H1 (cell line): ENCODE measurements around the gene PSMB11. TPM values are rescaled to one million over a fixed set of nuclear protein-coding genes. Genes with fewer than 3 reads are reported as not detected.

Source experiments
- CTCF ChIA-PET: fragments of 300-600 bp; sonication (Branson Sonifier 250); formaldehyde crosslinking; loops from one replicate; lab custom pipeline; 2021; ENCODE audit not compliant: partially characterized antibody; lab: Charles Lee
- POLR2A ChIA-PET: fragments of 300-600 bp; sonication (Branson Sonifier 250); formaldehyde crosslinking; loops from one replicate; lab custom pipeline; 2021; ENCODE audit warnings: inconsistent platforms; ENCODE audit not compliant: partially characterized antibody; lab: Charles Lee
- DNase-seq, 2 experiments: peaks; one replicate each; pipeline versions ENCODE4 v3.0.0 to v3.0.0-alpha.2; 2010 to 2022; ENCODE audit warnings: low spot score in 2 of 2, low read depth in 1 of 2, mixed read lengths in 1 of 2
- FAIRE-seq: peaks from 2 replicates; lab custom pipeline; 2011; peaks lifted over from hg19 to GRCh38; lab: Jason Lieb, UNC
- H2AFZ ChIP-seq: 2 replicates; pipeline ENCODE4 v1.8.1; 2012; ENCODE audit warnings: low read length, inconsistent platforms
- H2AK5ac ChIP-seq: 2 replicates; pipeline ENCODE4 v1.6.1; 2013; ENCODE audit warnings: low read depth, low read length
- H2BK120ac ChIP-seq: replicated peaks from 2 replicates; pipeline ENCODE3; 2013; ENCODE audit warnings: low read depth, low read length, inconsistent platforms
- H2BK12ac ChIP-seq: 2 replicates; pipeline ENCODE4 v1.6.1; 2013; ENCODE audit warnings: low read depth, low read length
- H2BK15ac ChIP-seq: 2 replicates; pipeline ENCODE4 v1.6.1; 2013; ENCODE audit warnings: low read length
- H2BK20ac ChIP-seq: 2 replicates; pipeline ENCODE4 v1.6.1; 2013; ENCODE audit warnings: low read length
- H2BK5ac ChIP-seq: 2 replicates; pipeline ENCODE4 v1.6.1; 2013; ENCODE audit warnings: low read depth, low read length
- H3K14ac ChIP-seq: 2 replicates; pipeline ENCODE4 v1.6.1; 2013; ENCODE audit warnings: inconsistent platforms; ENCODE audit not compliant: insufficient read length
- H3K18ac ChIP-seq: 2 replicates; pipeline ENCODE4 v1.6.1; 2013; ENCODE audit warnings: low read length; ENCODE audit errors: extremely low read depth
- H3K23ac ChIP-seq: 2 replicates; pipeline ENCODE4 v1.6.1; 2013; ENCODE audit warnings: inconsistent platforms; ENCODE audit not compliant: insufficient read length
- H3K23me2 ChIP-seq: 2 replicates; pipeline ENCODE4 v1.6.1; 2013; ENCODE audit warnings: low read depth, low read length
- H3K27ac ChIP-seq: 2 replicates; pipeline ENCODE4 v1.6.1; 2011; ENCODE audit warnings: low read depth, low read length, inconsistent platforms
- H3K27me3 ChIP-seq, 4 experiments: replicated peaks in 1 of 4; 1 replicate in 1 of 4; 2 replicates in 3 of 4; pipeline versions ENCODE4 v1.6.1 to v1.8.1; 2011 to 2013; ENCODE audit warnings: low read length in 3 of 4, mild to moderate bottlenecking in 3 of 4, inconsistent platforms in 2 of 4, mixed read lengths in 2 of 4, moderate library complexity in 1 of 4; ENCODE audit not compliant: control insufficient read depth in 3 of 4, insufficient read depth in 3 of 4; ENCODE audit errors: extremely low read depth in 1 of 4
- H3K36me3 ChIP-seq, 4 experiments: 2 replicates each; pipeline versions ENCODE4 v1.6.1 to v1.8.1; 2011 to 2013; ENCODE audit warnings: mild to moderate bottlenecking in 4 of 4, low read length in 3 of 4, moderate library complexity in 2 of 4, control low read depth in 1 of 4, inconsistent platforms in 1 of 4; ENCODE audit not compliant: insufficient read depth in 4 of 4, control insufficient read depth in 2 of 4
- H3K4ac ChIP-seq: replicated peaks from 2 replicates; pipeline ENCODE3; 2013; ENCODE audit warnings: low read length, low read depth, mixed read lengths, inconsistent platforms; ENCODE audit not compliant: insufficient read length
- H3K4me1 ChIP-seq, 4 experiments: replicated peaks in 1 of 4; 1 replicate in 1 of 4; 2 replicates in 3 of 4; pipeline versions ENCODE4 v1.6.1 to v1.8.1; 2011 to 2013; ENCODE audit warnings: low read length in 3 of 4, inconsistent platforms in 2 of 4, mixed read lengths in 1 of 4; ENCODE audit not compliant: insufficient read depth in 4 of 4, control insufficient read depth in 3 of 4
- H3K4me2 ChIP-seq, 2 experiments: 2 replicates each; pipeline versions ENCODE4 v1.6.1 to v1.8.1; 2011 to 2013; ENCODE audit warnings: low read depth in 2 of 2, low read length in 2 of 2, control low read depth in 1 of 2, inconsistent platforms in 1 of 2, mild to moderate bottlenecking in 1 of 2; ENCODE audit not compliant: insufficient read depth in 1 of 2
- H3K4me3 ChIP-seq, 4 experiments: fragments of 200-600, 300-600 bp in 1 of 4; sonication (generic), shearing (Covaris generic), sonication (Bioruptor Twin) in 1 of 4; 2 replicates each; pipeline versions ENCODE4 v1.5.1 to v1.8.1; 2011 to 2016; ENCODE audit warnings: low read length in 4 of 4, low read depth in 3 of 4, control low read depth in 2 of 4, inconsistent platforms in 2 of 4, mild to moderate bottlenecking in 2 of 4, mixed read lengths in 1 of 4, moderate library complexity in 1 of 4; ENCODE audit not compliant: insufficient read depth in 2 of 4; ENCODE audit errors: extremely low read depth in 1 of 4
- H3K56ac ChIP-seq: replicated peaks from 2 replicates; pipeline ENCODE3; 2013; ENCODE audit warnings: low read depth, mild to moderate bottlenecking, mixed read lengths, low read length, inconsistent platforms; ENCODE audit not compliant: insufficient read length
- H3K79me1 ChIP-seq: 2 replicates; pipeline ENCODE4 v1.6.1; 2013; ENCODE audit warnings: low read depth, low read length, control low read depth
- H3K79me2 ChIP-seq, 2 experiments: 2 replicates each; pipeline versions ENCODE4 v1.6.1 to v1.8.1; 2012 to 2013; ENCODE audit warnings: low read length in 2 of 2, mild to moderate bottlenecking in 2 of 2, inconsistent platforms in 1 of 2; ENCODE audit not compliant: insufficient read depth in 2 of 2, control insufficient read depth in 1 of 2
- H3K9ac ChIP-seq, 4 experiments: replicated peaks in 1 of 4; 1 replicate in 1 of 4; 2 replicates in 3 of 4; pipeline versions ENCODE4 v1.6.1 to v1.8.1; 2011 to 2013; ENCODE audit warnings: low read depth in 3 of 4, low read length in 3 of 4, control low read depth in 2 of 4, mild to moderate bottlenecking in 2 of 4, moderate library complexity in 2 of 4, inconsistent platforms in 1 of 4; ENCODE audit errors: extremely low read depth in 1 of 4
- H3K9me3 ChIP-seq, 2 experiments: 2 replicates each; pipeline versions ENCODE4 v1.6.1 to v1.8.1; 2012 to 2013; ENCODE audit warnings: mild to moderate bottlenecking in 2 of 2, moderate library complexity in 2 of 2, control low read depth in 1 of 2, inconsistent platforms in 1 of 2, low read depth in 1 of 2, low read length in 1 of 2, mixed read lengths in 1 of 2; ENCODE audit not compliant: insufficient read depth in 2 of 2
- H4K20me1 ChIP-seq, 2 experiments: replicated peaks in 1 of 2; 2 replicates each; pipeline versions ENCODE3 to v1.8.1; 2011 to 2013; ENCODE audit warnings: inconsistent platforms in 2 of 2, low read length in 2 of 2, mild to moderate bottlenecking in 1 of 2; ENCODE audit not compliant: insufficient read depth in 2 of 2, control insufficient read depth in 1 of 2
- H4K5ac ChIP-seq: 2 replicates; pipeline ENCODE4 v1.6.1; 2013; ENCODE audit warnings: low read length, low read depth, mixed read lengths, inconsistent platforms; ENCODE audit not compliant: insufficient read length
- H4K8ac ChIP-seq: 2 replicates; pipeline ENCODE4 v1.8.0; 2013; ENCODE audit warnings: mild to moderate bottlenecking, moderate library complexity, low read length, inconsistent platforms; ENCODE audit not compliant: insufficient read depth; ENCODE audit errors: extremely low read depth
- H4K91ac ChIP-seq: replicated peaks from 2 replicates; pipeline ENCODE3; 2013; ENCODE audit warnings: low read length, mixed read lengths, inconsistent platforms; ENCODE audit not compliant: insufficient read length
- BCL11A ChIP-seq, 2 experiments: IDR thresholded peaks; one replicate each; pipeline ENCODE4 v1.6.1; 2011; ENCODE audit warnings: low read depth in 2 of 2, low read length in 2 of 2, mild to moderate bottlenecking in 2 of 2
- CBX5 ChIP-seq: fragments of 300-800, 300-1000 bp; sonication (generic); IDR thresholded peaks from 2 replicates; pipeline ENCODE4 v1.7.1; 2016; ENCODE audit warnings: antibody characterized with exemption, low read length, low read depth
- CEBPB ChIP-seq: IDR thresholded peaks from 2 replicates; pipeline ENCODE4 v1.6.1; 2012; ENCODE audit warnings: low read depth, low read length
- CREB1 ChIP-seq: IDR thresholded peaks from 2 replicates; pipeline ENCODE4 v1.6.1; 2012; ENCODE audit warnings: inconsistent platforms
- CTBP2 ChIP-seq: IDR thresholded peaks from 2 replicates; pipeline ENCODE4 v1.7.0; 2011; ENCODE audit warnings: borderline replicate concordance, mild to moderate bottlenecking, moderate library complexity, mixed read lengths, low read length; ENCODE audit not compliant: insufficient read depth, insufficient read length
- EZH2 ChIP-seq: fragments of 200-600 bp; sonication (generic); IDR thresholded peaks from 2 replicates; pipeline ENCODE4 v1.7.1; 2012; ENCODE audit warnings: low read depth, mild to moderate bottlenecking, moderate library complexity, low read length, inconsistent platforms; ENCODE audit not compliant: severe bottlenecking
- NANOG ChIP-seq: IDR thresholded peaks from 2 replicates; pipeline ENCODE4 v1.6.1; 2011; ENCODE audit warnings: low read length, low read depth, mild to moderate bottlenecking, inconsistent platforms; ENCODE audit not compliant: insufficient read depth, poor library complexity, severe bottlenecking
- SIRT6 ChIP-seq: IDR thresholded peaks from one replicate; pipeline ENCODE4 v1.7.1; 2012; ENCODE audit warnings: low read length, inconsistent platforms
- TCF12 ChIP-seq: IDR thresholded peaks from 2 replicates; pipeline ENCODE4 v1.6.1; 2011; ENCODE audit warnings: low read depth, mild to moderate bottlenecking, low read length
- YY1 ChIP-seq: IDR thresholded peaks from 2 replicates; pipeline ENCODE4 v1.6.1; 2011; ENCODE audit warnings: low read depth, mild to moderate bottlenecking, low read length
- WGBS, 2 experiments: shearing (Covaris generic) in 1 of 2; methylation state at CpG; one replicate each; pipeline versions ENCODE4 v1.1.6 to v1.1.7; 2013 to 2015; ENCODE audit warnings: low lambda C conversion rate in 2 of 2, mixed read lengths in 2 of 2, inconsistent platforms in 1 of 2, low coverage in 1 of 2, missing lambda C conversion rate in 1 of 2; ENCODE audit not compliant: insufficient replicate concordance in 2 of 2, insufficient coverage in 1 of 2, insufficient read length in 1 of 2; ENCODE audit errors: extremely low coverage in 1 of 2, missing lambda C conversion rate in 1 of 2; 5-methylcytosine and 5-hydroxymethylcytosine counted together
- polyA plus RNA-seq, 7 experiments: library from polyadenylated mRNA; depleted of rRNA in 3 of 7; stranded (reverse) in 5 of 7; unstranded in 2 of 7; fragments of >200 nt in 5 of 7; fragments of 200-250 nt in 2 of 7; gene quantifications; 1 replicate in 5 of 7; 2 replicates in 1 of 7; 4 replicates in 1 of 7; pipeline versions ENCODE4 v1.2.1 to v1.2.3, GENCODE V29; 2011 to 2013; ENCODE audit warnings: missing spikeins in 2 of 7, mixed read lengths in 2 of 7
- total RNA-seq: library from RNA; stranded (reverse); fragmentation: NEBNext Ultra II Directional; extraction: Animal tissue kit (Norgen Biotek cat#: 25700); gene quantifications from 2 replicates; pipeline ENCODE4 v1.2.1, GENCODE V29; 2021
- TF ChIP-seq, protein P1 (sequence below): IDR thresholded peaks from 2 replicates; pipeline ENCODE4 v1.6.1; 2012; ENCODE audit warnings: inconsistent platforms
- TF ChIP-seq, protein P2 (sequence below): IDR thresholded peaks from 2 replicates; pipeline ENCODE4 v1.6.1; 2011; ENCODE audit warnings: low read depth, mild to moderate bottlenecking, low read length; ENCODE audit not compliant: insufficient read depth

Gene PSMB11
- total and polyA plus RNA-seq, 2 of the 8 experiments (the other 6 are each of a cell fraction or from before 2014, with no cell fraction given): not detected

DNA sequence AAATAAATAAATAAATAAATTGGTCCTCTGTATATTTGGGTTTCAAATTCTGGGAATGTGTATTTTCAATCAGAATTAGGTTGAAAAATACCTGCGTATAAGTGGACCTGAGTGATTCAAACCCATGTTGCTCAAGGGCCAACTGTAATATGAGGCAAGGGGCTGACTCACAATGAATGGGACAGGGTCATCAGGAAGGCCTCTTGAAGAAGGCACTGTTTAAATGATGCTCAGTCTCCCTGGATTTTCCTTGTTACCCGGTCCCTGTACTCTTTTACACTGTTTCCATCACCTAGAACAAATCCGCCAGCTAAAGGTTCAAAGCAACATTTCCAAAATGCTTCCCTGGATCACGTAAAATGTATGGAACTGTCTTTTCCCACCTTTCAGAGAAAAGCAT is 11.1 kb upstream of the PSMB11 start:
- Histone ChIP-seq H3K9ac (no peak overlapping the region), H4K8ac (no peak overlapping the region), H3K4me3 (no peak overlapping the region), H2BK5ac (no peak overlapping the region), H3K23ac (no peak overlapping the region), H3K4ac (no peak overlapping the region), H3K79me1 (peaks cover 5% of the 10 kb centered on the region), H3K18ac (no peak overlapping the region), H3K14ac (no peak overlapping the region), H2BK12ac (no peak overlapping the region), H3K4me2 (no peak overlapping the region), H4K91ac (no peak overlapping the region), H3K9me3 (no peaks in the 10 kb centered on the region), H2AFZ (no peak overlapping the region), H3K23me2 (peaks cover 3% of the 10 kb centered on the region), H3K27ac (no peak overlapping the region), H3K4me1 (peaks cover 0 to 3% (median 1%) of the 10 kb centered on the region in 4 experiments; a peak in 2 of 7 replicates), H3K36me3 (peaks cover 6 to 52% (median 41%) of the 10 kb centered on the region in 4 experiments), H4K5ac (no peak overlapping the region), H3K56ac (no peak overlapping the region), H3K79me2 (peaks cover 0 to 31% of the 10 kb centered on the region in 2 experiments; a peak in 3 of 4 replicates), H2BK120ac (no peak overlapping the region), H2BK15ac (no peak overlapping the region), H3K27me3 (no peaks in the 10 kb centered on the region), H4K20me1 (peaks cover 3 to 4% of the 10 kb centered on the region in 2 experiments), H2AK5ac (no peak overlapping the region), H2BK20ac (no peak overlapping the region)
- ChIA-PET POLR2A (interaction anchor here (0.9 to 8.3 kb wide), 9 partner anchors 9 to 46 kb away, joined by 3 to 94 read pairs (median 5); partner anchors contain the start of gene CDH24), CTCF (interaction anchor here (1.1 to 2.2 kb wide), 6 partner anchors 12 to 44 kb away, joined by 3 to 7 read pairs (median 4); partner anchors contain the start of gene PSMB11)
- WGBS, 2 experiments: 96% methylated on average over 4 of the region's 4 CpGs; no CpG with 5 or more reads in 1 of the 2 experiments
- FAIRE-seq: no peak
- DNase-seq: no peak
- no peak for TF ChIP-seq SIRT6
- TF ChIP-seq CBX5: no peak
- TF ChIP-seq CTBP2: no peak
- TF ChIP-seq CEBPB: no peak
- no peak for TF ChIP-seq EZH2
- no peak for TF ChIP-seq BCL11A (IDR thresholded peaks at IDR 0.05; ENCODE audit: low read depth in 2 of 2, low read length in 2 of 2)
- TF ChIP-seq, protein P1, sequence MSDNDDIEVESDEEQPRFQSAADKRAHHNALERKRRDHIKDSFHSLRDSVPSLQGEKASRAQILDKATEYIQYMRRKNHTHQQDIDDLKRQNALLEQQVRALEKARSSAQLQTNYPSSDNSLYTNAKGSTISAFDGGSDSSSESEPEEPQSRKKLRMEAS: no peak
- TF ChIP-seq NANOG: no peak
- no peak for TF ChIP-seq YY1
- TF ChIP-seq TCF12: no peak
- TF ChIP-seq, protein P2, sequence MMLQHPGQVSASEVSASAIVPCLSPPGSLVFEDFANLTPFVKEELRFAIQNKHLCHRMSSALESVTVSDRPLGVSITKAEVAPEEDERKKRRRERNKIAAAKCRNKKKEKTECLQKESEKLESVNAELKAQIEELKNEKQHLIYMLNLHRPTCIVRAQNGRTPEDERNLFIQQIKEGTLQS: no peak
- TF ChIP-seq CREB1: no peak
